ENCODE results near the gene TBL1X.

Gene TBL1X

DNA sequence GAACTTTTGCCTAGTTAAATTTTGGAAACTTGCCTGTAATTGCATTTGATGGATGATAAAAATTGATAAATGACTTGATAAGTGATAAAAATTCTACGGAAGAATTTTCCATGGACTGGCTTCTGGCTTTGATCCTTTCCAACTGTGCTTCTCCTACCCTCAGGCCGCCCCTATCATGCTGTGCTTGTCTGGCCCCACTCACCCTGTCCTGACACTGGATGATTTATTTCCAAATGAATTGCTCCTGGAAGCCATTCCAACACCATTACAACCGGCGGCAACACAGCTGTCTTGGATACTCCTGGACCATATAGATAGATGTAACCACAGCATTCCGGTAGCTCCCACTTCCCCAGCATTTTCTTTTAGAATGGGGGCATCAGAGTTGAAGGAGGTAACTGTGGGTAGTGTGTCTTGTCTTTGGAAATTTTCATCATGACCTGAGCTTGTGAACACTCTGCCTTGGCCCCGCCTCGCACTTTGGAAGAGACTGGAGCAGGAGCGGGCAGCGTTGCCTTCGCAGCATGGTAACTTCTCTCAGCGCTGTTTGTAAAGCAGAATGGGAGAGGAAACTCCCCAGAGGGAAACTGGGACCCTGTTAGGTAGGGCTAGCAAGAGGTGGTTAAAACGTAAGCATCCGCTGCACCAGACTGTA, 77.4 kb downstream of the TBL1X start:
- Histone ChIP-seq H3K36me3 (peaks cover 14% of the 10 kb centered on the region), H3K4me3 (no peak overlapping the region), H3K4me2 (no peak overlapping the region), H3K4me1 (no peaks in the 10 kb centered on the region), H4K20me1 (peaks cover 93% of the 10 kb centered on the region), H3K27ac (no peak overlapping the region), H3K27me3 (no peaks in the 10 kb centered on the region), H3K9ac (no peak overlapping the region), H3K9me3 (peaks cover 13% of the 10 kb centered on the region; the same call in 1 of the 2 replicates)
- no peak for TF ChIP-seq Cebpa-rat (IDR thresholded peaks at IDR 0.05)

DNA sequence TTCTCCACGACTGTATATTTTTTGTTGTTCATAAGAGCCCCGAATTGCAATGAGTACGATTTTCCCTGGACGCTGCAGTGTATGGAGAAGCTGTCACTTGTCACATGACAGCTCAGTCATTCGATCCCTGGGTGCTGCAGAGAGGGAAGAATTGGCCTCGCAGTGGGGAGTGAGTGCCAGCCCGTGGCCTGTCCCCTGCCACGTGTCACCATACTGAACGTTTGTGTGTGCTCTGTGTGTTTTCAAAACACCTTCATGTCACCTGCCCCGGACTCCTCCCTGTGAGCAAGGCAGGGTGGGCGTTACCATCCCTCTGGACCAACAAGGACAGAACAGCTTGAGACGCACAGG, 77.9 kb downstream of the TBL1X start:
- Histone ChIP-seq H3K27ac (no peak overlapping the region), H3K9me3 (peaks cover 9% of the 10 kb centered on the region; the same call in 1 of the 2 replicates), H3K4me1 (no peaks in the 10 kb centered on the region), H3K9ac (no peak overlapping the region), H3K36me3 (peaks cover 14% of the 10 kb centered on the region), H3K27me3 (no peaks in the 10 kb centered on the region), H3K4me2 (no peak overlapping the region), H4K20me1 (peaks cover 93% of the 10 kb centered on the region), H3K4me3 (no peak overlapping the region)
- TF ChIP-seq Cebpa-rat (IDR thresholded peaks at IDR 0.05): no peak

DNA sequence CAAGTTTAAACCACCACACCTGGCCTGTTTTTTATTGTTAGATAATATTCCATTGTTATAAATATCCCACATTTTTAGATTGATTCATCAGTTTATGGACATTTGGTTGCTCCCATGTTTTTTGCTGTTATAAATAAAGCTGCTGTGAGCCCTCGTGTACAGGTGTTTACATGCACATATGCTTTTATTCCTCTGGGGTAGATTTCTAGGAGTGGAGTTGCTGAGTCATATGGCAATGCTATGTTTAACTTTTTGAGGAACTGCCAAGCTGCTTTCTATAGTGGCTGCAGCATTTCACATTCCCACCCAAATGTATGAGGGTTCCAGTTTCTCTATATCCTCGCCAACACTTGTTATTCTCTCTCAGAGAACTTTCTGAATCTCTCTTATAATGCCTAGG, 90.5 kb downstream of the TBL1X start:
- H3K4me1 ChIP-seq: peaks cover 32% of the 10 kb centered on the region
- peaks cover 13% of the 10 kb centered on the region for H3K9me3 ChIP-seq
- no peak for TF ChIP-seq Cebpa-rat (IDR thresholded peaks at IDR 0.05)
- H3K4me2 ChIP-seq: no peak overlapping the region
- H3K9ac ChIP-seq: no peak overlapping the region
- no peak overlapping the region for H3K4me3 ChIP-seq
- no peaks in the 10 kb centered on the region for H3K27me3 ChIP-seq
- 0 out of 2 replicates have a peak, but pooled peaks cover 4% of the 10 kb centered on the region for H3K36me3 ChIP-seq
- H4K20me1 ChIP-seq: peaks cover 98% of the 10 kb centered on the region
- H3K27ac ChIP-seq: no peak overlapping the region

DNA sequence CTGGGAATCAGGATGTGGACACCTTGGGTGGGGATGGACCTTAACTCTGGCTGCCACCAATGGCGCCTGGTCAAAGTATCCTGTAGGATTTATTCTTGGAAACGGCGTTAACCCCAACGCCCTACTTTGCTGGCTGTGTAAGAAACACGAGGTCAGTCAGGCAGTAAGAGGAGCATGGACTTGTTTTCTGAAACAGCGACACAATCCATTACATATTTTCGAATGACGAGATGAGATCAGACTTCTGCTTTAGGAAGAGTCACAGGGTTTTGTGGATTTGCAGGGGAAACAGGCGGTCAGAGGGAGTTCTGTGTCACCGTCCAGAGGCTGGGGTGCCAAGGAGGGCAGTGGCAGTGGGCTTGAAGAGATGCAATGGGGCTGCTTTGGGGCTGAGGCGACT, 92.2 kb downstream of the TBL1X start:
- H3K27ac ChIP-seq: no peak overlapping the region
- H3K36me3 ChIP-seq: peaks cover 9% of the 10 kb centered on the region; the same call in 1 of the 2 replicates
- H3K9me3 ChIP-seq: peaks cover 6% of the 10 kb centered on the region
- peaks cover 96% of the 10 kb centered on the region for H4K20me1 ChIP-seq
- H3K4me3 ChIP-seq: no peak overlapping the region
- peaks cover 32% of the 10 kb centered on the region for H3K4me1 ChIP-seq
- no peaks in the 10 kb centered on the region for H3K27me3 ChIP-seq
- H3K9ac ChIP-seq: no peak overlapping the region
- no peak overlapping the region for H3K4me2 ChIP-seq
- TF ChIP-seq Cebpa-rat (IDR thresholded peaks at IDR 0.05): no peak

DNA sequence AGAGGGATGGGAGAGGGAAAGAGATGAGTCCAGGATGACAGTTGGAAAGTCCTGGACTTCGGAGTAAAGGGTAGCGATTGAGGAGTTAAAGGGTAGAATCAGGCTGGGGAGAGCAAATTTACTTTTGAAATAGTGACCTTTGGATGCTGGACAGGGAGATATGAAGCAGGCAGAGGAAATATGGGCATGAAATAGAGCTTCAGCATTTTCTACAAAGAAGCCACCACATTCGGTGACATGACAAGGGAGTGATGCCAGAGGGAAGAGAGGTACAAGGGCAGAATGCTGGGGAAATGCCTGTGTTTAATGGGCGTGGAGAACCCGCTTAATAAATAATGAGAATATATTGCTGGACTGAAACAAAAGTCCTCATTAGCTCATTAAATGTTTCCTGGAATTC, 92.7 kb downstream of the TBL1X start:
- peaks cover 9% of the 10 kb centered on the region; the same call in 1 of the 2 replicates for H3K36me3 ChIP-seq
- no peak overlapping the region for H3K9ac ChIP-seq
- H4K20me1 ChIP-seq: peaks cover 96% of the 10 kb centered on the region
- no peaks in the 10 kb centered on the region for H3K27me3 ChIP-seq
- H3K4me1 ChIP-seq: peaks cover 32% of the 10 kb centered on the region
- H3K27ac ChIP-seq: no peak overlapping the region
- TF ChIP-seq Cebpa-rat (IDR thresholded peaks at IDR 0.05): no peak
- no peak overlapping the region for H3K4me2 ChIP-seq
- no peak overlapping the region for H3K4me3 ChIP-seq
- H3K9me3 ChIP-seq: peaks cover 3% of the 10 kb centered on the region; the same call in 1 of the 2 replicates

DNA sequence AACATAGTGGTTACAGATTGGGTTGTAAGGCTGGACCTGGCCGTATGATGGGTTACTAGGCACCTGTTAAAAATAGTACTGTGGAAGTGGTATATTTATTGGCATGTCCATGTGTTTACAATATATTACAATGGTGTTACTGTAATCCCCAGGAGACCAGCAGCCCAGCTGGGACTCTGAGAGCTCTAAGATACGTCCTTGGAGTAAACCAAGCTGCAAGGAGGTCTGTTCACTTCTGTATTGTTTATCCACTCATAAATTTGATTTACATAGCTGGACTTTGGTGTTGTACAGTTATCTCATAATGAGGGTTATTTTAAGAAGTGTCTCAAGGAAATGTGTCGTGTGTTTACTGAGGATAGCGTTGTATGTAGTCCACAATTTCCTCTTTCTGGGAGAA, 93.8 kb downstream of the TBL1X start:
- Histone ChIP-seq H4K20me1 (peaks cover 96% of the 10 kb centered on the region), H3K9me3 (no peaks in the 10 kb centered on the region), H3K4me3 (no peak overlapping the region)

DNA sequence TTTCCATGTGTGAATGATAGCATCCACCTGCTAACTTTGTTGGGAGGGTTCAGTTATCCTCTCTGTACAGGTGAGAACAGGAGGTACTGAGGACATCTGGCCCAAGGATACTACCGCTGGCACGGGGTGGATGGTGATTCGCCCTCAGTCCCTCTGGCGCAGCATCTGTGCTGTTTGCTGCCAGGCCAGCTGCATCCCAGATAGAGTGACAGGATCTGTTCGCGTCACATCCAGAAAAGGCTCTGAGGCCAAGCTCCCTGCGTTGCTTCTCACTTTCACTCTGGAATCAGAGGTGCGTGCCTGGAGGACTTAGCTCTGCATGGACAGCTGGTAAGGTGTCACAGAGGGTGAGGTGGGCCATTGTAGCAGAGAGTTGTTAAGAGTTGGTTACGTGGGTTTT, 95.4 kb downstream of the TBL1X start:
- Histone ChIP-seq H3K9ac (no peak overlapping the region), H3K4me2 (no peak overlapping the region), H3K4me3 (no peak overlapping the region), H3K27ac (no peak overlapping the region), H4K20me1 (peaks cover 82% of the 10 kb centered on the region), H3K4me1 (peaks cover 27% of the 10 kb centered on the region), H3K27me3 (no peaks in the 10 kb centered on the region), H3K36me3 (peaks cover 9% of the 10 kb centered on the region; the same call in 1 of the 2 replicates), H3K9me3 (no peaks in the 10 kb centered on the region)
- TF ChIP-seq Cebpa-rat (IDR thresholded peaks at IDR 0.05): no peak

More for the DNA sequence above, 93.8 kb downstream of the TBL1X start:
- Histone ChIP-seq H3K27ac (no peak overlapping the region), H3K4me1 (peaks cover 26% of the 10 kb centered on the region), H3K9ac (no peak overlapping the region), H3K36me3 (peaks cover 9% of the 10 kb centered on the region; the same call in 1 of the 2 replicates), H3K4me2 (peak overlapping the region; percentile 48), H3K27me3 (no peaks in the 10 kb centered on the region)
- TF ChIP-seq Cebpa-rat (IDR thresholded peaks at IDR 0.05): no peak

DNA sequence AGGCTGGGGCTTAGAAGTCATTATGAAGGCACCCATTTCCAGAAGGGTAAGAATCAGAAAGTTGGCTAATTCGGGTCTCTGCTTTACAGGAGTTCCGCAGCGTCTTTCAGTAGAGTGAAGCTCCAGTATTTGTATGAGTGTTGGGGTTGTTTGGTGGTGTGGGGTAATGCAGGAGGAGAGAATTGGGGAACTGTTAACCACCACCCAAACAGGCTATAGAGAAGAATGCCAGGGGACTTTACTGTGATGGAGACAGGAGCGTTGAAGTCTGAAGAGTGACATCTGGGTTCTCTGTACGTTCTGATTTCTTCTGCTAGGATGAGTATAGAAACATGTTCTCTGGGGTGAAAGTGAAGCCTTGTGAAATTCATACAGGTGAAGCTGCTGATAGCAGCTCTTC, 96.3 kb downstream of the TBL1X start:
- H4K20me1 ChIP-seq: peaks cover 82% of the 10 kb centered on the region
- no peak for TF ChIP-seq Cebpa-rat (IDR thresholded peaks at IDR 0.05)
- H3K27me3 ChIP-seq: no peaks in the 10 kb centered on the region

DNA sequence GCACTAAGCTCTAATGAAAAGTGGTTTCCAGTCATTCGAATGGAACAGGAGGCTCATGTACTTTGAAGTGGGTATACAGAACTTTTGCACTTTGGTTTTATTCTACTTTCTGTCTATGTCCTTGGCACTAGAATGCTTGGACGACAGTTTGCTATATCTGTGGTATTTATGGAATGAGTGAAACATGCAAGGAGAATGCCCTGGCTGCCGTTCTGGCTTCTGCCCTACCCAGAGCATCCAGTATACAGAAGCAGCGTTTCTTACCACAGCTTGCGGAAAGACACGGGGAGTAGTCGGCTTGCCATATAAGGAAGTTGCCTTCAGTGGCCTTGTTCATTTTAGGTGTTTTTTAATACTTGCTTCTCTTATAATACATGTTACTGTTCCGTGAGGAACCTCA, 98.0 kb downstream of the TBL1X start:
- TF ChIP-seq Cebpa-rat (IDR thresholded peaks at IDR 0.05): no peak
- Histone ChIP-seq H3K4me2 (no peak overlapping the region), H3K9ac (no peak overlapping the region), H3K27me3 (no peaks in the 10 kb centered on the region), H3K9me3 (no peaks in the 10 kb centered on the region), H3K36me3 (peaks cover 9% of the 10 kb centered on the region; the same call in 1 of the 2 replicates), H4K20me1 (peaks cover 82% of the 10 kb centered on the region), H3K4me1 (peaks cover 43% of the 10 kb centered on the region), H3K4me3 (no peak overlapping the region), H3K27ac (no peak overlapping the region)

More for the DNA sequence above, 96.3 kb downstream of the TBL1X start:
- Histone ChIP-seq H3K4me2 (no peak overlapping the region), H3K4me3 (no peak overlapping the region), H3K9ac (no peak overlapping the region), H3K27ac (no peak overlapping the region), H3K9me3 (no peaks in the 10 kb centered on the region), H3K4me1 (peaks cover 37% of the 10 kb centered on the region), H3K36me3 (peaks cover 9% of the 10 kb centered on the region; the same call in 1 of the 2 replicates)

DNA sequence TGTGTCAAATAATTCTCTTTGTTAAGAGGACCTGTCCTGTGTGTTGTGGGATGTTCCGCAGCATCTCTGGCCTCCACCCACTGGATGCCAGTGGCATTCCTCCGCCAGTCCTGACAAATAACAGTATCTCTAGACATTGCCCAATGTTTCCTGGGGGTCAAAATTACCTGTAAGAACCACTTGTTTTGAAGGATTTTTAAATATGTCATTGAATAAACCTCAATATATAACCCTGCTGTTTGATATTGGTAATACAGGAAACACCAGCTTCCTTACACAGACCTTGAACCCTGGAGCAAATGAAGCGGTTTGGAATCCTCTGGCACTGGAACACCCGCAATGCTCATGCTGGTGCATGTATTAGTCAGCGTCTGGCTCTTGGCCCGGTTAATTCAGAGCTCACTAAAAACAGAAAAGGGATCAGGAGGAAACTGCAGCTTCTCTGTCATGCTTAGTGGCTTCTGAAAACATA, 101.3 kb downstream of the TBL1X start:
- H3K36me3 ChIP-seq: no peaks in the 10 kb centered on the region
- H3K9me3 ChIP-seq: no peaks in the 10 kb centered on the region
- peak overlapping the region; percentile 73 for H3K4me2 ChIP-seq
- H3K27me3 ChIP-seq: no peaks in the 10 kb centered on the region
- no peak for TF ChIP-seq Cebpa-rat (IDR thresholded peaks at IDR 0.05)
- no peak overlapping the region for H3K27ac ChIP-seq
- H3K9ac ChIP-seq: no peak overlapping the region
- peaks cover 61% of the 10 kb centered on the region for H3K4me1 ChIP-seq
- H3K4me3 ChIP-seq: no peak overlapping the region
- peaks cover 72% of the 10 kb centered on the region for H4K20me1 ChIP-seq

Measured in BLaER1 (cell line).